GM12878 (cell line): ENCODE results near the gene ATG9A. TPM values are rescaled to one million over a fixed set of nuclear protein-coding genes. Genes with fewer than 3 reads are reported as not detected.

Experiments
- ATAC-seq: fragments of 200-7000 bp; cut with Tn5 transposase; 3 replicates; pipeline ENCODE4 v1.9.1; 2020; ENCODE audit warnings: mild to moderate bottlenecking, moderate library complexity
- BruUV-seq: library from RNA; stranded (reverse); fragments of 400-500 nt; replicated peaks from 2 replicates; lab custom pipeline; 2021; lab: Mats Ljungman, UMichigan
- CTCF ChIA-PET: fragments of 300-600 bp; sonication (Branson Sonifier 250); formaldehyde crosslinking; extraction: SDS; loops from one replicate; lab custom pipeline; 2021; ENCODE audit warnings: inconsistent platforms; lab: Yijun Ruan, JAX
- POLR2A ChIA-PET: fragments of 350-600 bp; formaldehyde crosslinking; extraction: SDS; loops from one replicate; lab custom pipeline; 2021; ENCODE audit warnings: inconsistent platforms; lab: Charles Lee
- RAD21 ChIA-PET: fragments of 300-600 bp; sonication (Branson Sonifier 250); formaldehyde crosslinking; loops from one replicate; lab custom pipeline; 2023; ENCODE audit warnings: antibody characterized with exemption; ENCODE audit not compliant: unreplicated experiment; lab: Charles Lee
- SMC1A ChIA-PET: fragments of 300-600 bp; sonication (Branson Sonifier 250); formaldehyde crosslinking; loops from one replicate; lab custom pipeline; 2023; ENCODE audit not compliant: unreplicated experiment, uncharacterized antibody; lab: Charles Lee
- DNase-seq: peaks from one replicate; pipeline ENCODE4 v3.0.0-alpha.2; 2011; ENCODE audit warnings: low read depth, low spot score
- FAIRE-seq: peaks from 3 replicates; lab custom pipeline; 2011; peaks lifted over from hg19 to GRCh38; lab: Jason Lieb, UNC
- H2AFZ ChIP-seq: 2 replicates; pipeline ENCODE4 v1.6.0; 2011; ENCODE audit warnings: low read depth, low read length, control low read depth; ENCODE audit not compliant: control insufficient read depth
- H3K27ac ChIP-seq: 2 replicates; pipeline ENCODE4 v1.5.1; 2011; ENCODE audit warnings: control low read depth; ENCODE audit not compliant: control insufficient read depth, insufficient read depth
- H3K27me3 ChIP-seq, 2 experiments: replicated peaks in 1 of 2; 2 replicates each; pipeline versions ENCODE4 v1.6.0 to v1.6.1; 2011; ENCODE audit warnings: low read length in 1 of 2; ENCODE audit not compliant: control insufficient read depth in 2 of 2, insufficient read depth in 2 of 2
- H3K36me3 ChIP-seq, 2 experiments: 2 replicates each; pipeline ENCODE4 v1.5.1; 2011; ENCODE audit warnings: low read length in 1 of 2; ENCODE audit not compliant: control insufficient read depth in 2 of 2, insufficient read depth in 2 of 2
- H3K4me1 ChIP-seq: 2 replicates; pipeline ENCODE4 v1.6.1; 2011; ENCODE audit warnings: mild to moderate bottlenecking, low read length, moderate library complexity, mixed read lengths; ENCODE audit not compliant: control insufficient read depth, insufficient read depth
- H3K4me2 ChIP-seq: 2 replicates; pipeline ENCODE4 v1.6.0; 2011; ENCODE audit warnings: control low read depth; ENCODE audit not compliant: control insufficient read depth, insufficient read depth
- H3K4me3 ChIP-seq: fragments of 200-600 bp; sonication (generic); 2 replicates; pipeline ENCODE4 v1.5.1; 2016
- H3K79me2 ChIP-seq: 2 replicates; pipeline ENCODE4 v1.6.0; 2011; ENCODE audit warnings: low read length; ENCODE audit not compliant: control insufficient read depth, insufficient read depth
- H3K9ac ChIP-seq: 2 replicates; pipeline ENCODE4 v1.8.0; 2011; ENCODE audit warnings: low read length, control low read depth, mixed read lengths; ENCODE audit not compliant: control insufficient read depth, insufficient read depth
- H3K9me3 ChIP-seq: replicated peaks from 3 replicates; pipeline ENCODE4 v1.5.1; 2011; ENCODE audit warnings: mild to moderate bottlenecking, low read length; ENCODE audit not compliant: control insufficient read depth, insufficient read depth
- H4K20me1 ChIP-seq: 2 replicates; pipeline ENCODE4 v1.6.0; 2011; ENCODE audit not compliant: control insufficient read depth, insufficient read depth
- BACH1 ChIP-seq: fragments of 450-650 bp; IDR thresholded peaks from 2 replicates; pipeline ENCODE4 v1.6.1; 2017; ENCODE audit warnings: mild to moderate bottlenecking, borderline replicate concordance
- CEBPB ChIP-seq, 2 experiments: fragments of 150-350 bp in 1 of 2; IDR thresholded peaks; 2 replicates each; pipeline ENCODE4 v1.6.1; 2012 to 2014; ENCODE audit warnings: low read depth in 2 of 2, low read length in 2 of 2, borderline replicate concordance in 1 of 2, inconsistent platforms in 1 of 2
- HDAC2 ChIP-seq: fragments of 200-600 bp; sonication (generic); IDR thresholded peaks from 2 replicates; pipeline ENCODE4 v1.6.1; 2017
- HSF1 ChIP-seq: fragments of 150-350 bp; IDR thresholded peaks from 2 replicates; pipeline ENCODE4 v1.6.1; 2014; ENCODE audit warnings: mild to moderate bottlenecking, low read depth, low read length
- KAT2A ChIP-seq: conservative IDR thresholded peaks from 2 replicates; pipeline ENCODE4 v1.6.1; 2011; ENCODE audit warnings: low read depth, low read length; ENCODE audit not compliant: control insufficient read depth
- KLF5 ChIP-seq: fragments of 450-650 bp; IDR thresholded peaks from 2 replicates; pipeline ENCODE4 v1.6.1; 2014; ENCODE audit warnings: mild to moderate bottlenecking; ENCODE audit not compliant: partially characterized antibody
- MAX ChIP-seq: IDR thresholded peaks from 2 replicates; pipeline ENCODE4 v1.6.1; 2012; ENCODE audit warnings: low read depth, low read length, improper control_type of control experiment
- MYC ChIP-seq: IDR thresholded peaks from 2 replicates; pipeline ENCODE4 v1.6.1; 2011; ENCODE audit warnings: mild to moderate bottlenecking, low read length, moderate library complexity, inconsistent platforms; ENCODE audit not compliant: insufficient read depth, insufficient replicate concordance, insufficient read length, severe bottlenecking
- PAX8 ChIP-seq: fragments of 450-650 bp; IDR thresholded peaks from 2 replicates; pipeline ENCODE4 v1.6.1; 2017; ENCODE audit warnings: mild to moderate bottlenecking, moderate library complexity
- POLR2AphosphoS5 ChIP-seq: IDR thresholded peaks from 2 replicates; pipeline ENCODE4 v1.6.1; 2011; ENCODE audit warnings: mild to moderate bottlenecking, low read length, inconsistent platforms
- RELB ChIP-seq: fragments of 450-650 bp; IDR thresholded peaks from 2 replicates; pipeline ENCODE4 v1.6.1; 2017; ENCODE audit warnings: low read depth, mild to moderate bottlenecking, moderate library complexity
- STAT3 ChIP-seq: IDR thresholded peaks from 2 replicates; pipeline ENCODE4 v1.6.1; 2011; ENCODE audit warnings: low read depth, low read length, improper control_type of control experiment
- YBX1 ChIP-seq: fragments of 450-650 bp; IDR thresholded peaks from 2 replicates; pipeline ENCODE4 v1.6.1; 2016; ENCODE audit warnings: antibody characterized with exemption
- ZBTB40 ChIP-seq: fragments of 450-650 bp; IDR thresholded peaks from 2 replicates; pipeline ENCODE4 v1.6.1; 2016; ENCODE audit warnings: mild to moderate bottlenecking, moderate library complexity, borderline replicate concordance
- WGBS: methylation state at CpG from one replicate; pipeline ENCODE4 v1.1.6; 2016; ENCODE audit warnings: low lambda C conversion rate; ENCODE audit not compliant: insufficient replicate concordance, insufficient coverage; ENCODE audit errors: missing lambda C conversion rate; 5-methylcytosine and 5-hydroxymethylcytosine counted together
- in situ Hi-C: fragments of 300-500 bp; cut with MboI; formaldehyde crosslinking; loops from 9 replicates; pipeline ENCODE4 v1.14.3; 2018; ENCODE audit warnings: mixed read lengths
- intact Hi-C: fragments of 100-400 bp; cut with micrococcal nuclease; formaldehyde crosslinking; loops from one replicate; pipeline ENCODE4 v1.14.2; 2022; ENCODE audit not compliant: unreplicated experiment
- polyA plus RNA-seq, 11 experiments: library from polyadenylated mRNA; depleted of rRNA in 4 of 11; unstranded in 6 of 11; stranded (reverse) in 5 of 11; fragments of >200 nt; fragmentation: Nextera tagmentation in 4 of 11; fragmentation: Illumina TruSeq in 1 of 11; extraction: Ambion mirVana in 4 of 11; extraction: Trizol in 1 of 11; gene quantifications; 1 replicate in 1 of 11; 2 replicates in 10 of 11; pipeline versions ENCODE4 v1.2.1 to v1.2.3, GENCODE V29; 2011 to 2016; ENCODE audit warnings: inconsistent platforms in 2 of 11, missing spikeins in 2 of 11, low read depth in 1 of 11
- total RNA-seq, 4 experiments: library from RNA; depleted of rRNA in 3 of 4; stranded (reverse); fragments of >200 nt in 3 of 4; fragmentation: Illumina TruSeq in 1 of 4; extraction: Trizol in 1 of 4; gene quantifications; 2 replicates each; pipeline versions ENCODE4 v1.2.1 to v1.2.3, GENCODE V29; 2013 to 2021

ATG9A gene
- total and polyA plus RNA-seq, 10 of the 15 experiments (the other 5 are each of a cell fraction or from before 2014, with no cell fraction given): 0.16 to 37.5 (median 14.6) TPM; not detected in 1

- FAIRE-seq: peak; percentile 23
- ATAC-seq: peak; percentile 34
- SMC1A ChIA-PET: interaction anchor here (0.6 to 8.6 kb wide), 10 partner anchors 11 to 399 kb away, joined by 3 to 98 read pairs (median 7); partner anchors contain the start of genes ANKZF1, ATG9A, CNPPD1 and DNAJB2
- CTCF ChIA-PET: interaction anchor here (0.9 to 6.1 kb wide), 8 partner anchors 8 to 83 kb away, joined by 3 to 65 read pairs (median 5); partner anchors contain the start of genes ANKZF1, ATG9A, DNAJB2 and GLB1L
- intact Hi-C loops (loop anchor here (1.0 to 2.0 kb wide), 4 partner anchors 24 to 76 kb away; partner anchors contain the start of genes ANKZF1, ATG9A, CNPPD1 and DNAJB2), in situ Hi-C loops (no loop called here)
- H3K9me3 ChIP-seq: no peaks in the 10 kb centered on the region
- peaks cover 10 to 11% of the 10 kb centered on the region in 2 experiments for H3K36me3 ChIP-seq
- POLR2A ChIA-PET: interaction anchor here (0.5 to 9.0 kb wide), 29 partner anchors 8 to 1883 kb away, joined by 3 to 160 read pairs (median 4); partner anchors contain the start of genes ABCB6, ANKZF1, ATG9A and CNPPD1
- RAD21 ChIA-PET: interaction anchor here (1.0 to 5.1 kb wide), 8 partner anchors 8 to 82 kb away, joined by 3 to 53 read pairs (median 5); partner anchors contain the start of genes ANKZF1, ATG9A, DNAJB2 and GLB1L
- H2AFZ ChIP-seq: peak within 1 kb of the TSS; percentile 92
- peaks cover 27% of the 10 kb centered on the region for H3K4me1 ChIP-seq
- peak within 1 kb of the TSS; percentile 92 for H3K4me2 ChIP-seq
- BruUV-seq: TSS peak; percentile 63
- H4K20me1 ChIP-seq: 0 out of 2 replicates have a peak, but pooled peaks cover 4% of the 10 kb centered on the region
- peak within 1 kb of the TSS; percentile 77 for H3K27ac ChIP-seq
- H3K4me3 ChIP-seq: peak within 1 kb of the TSS; percentile 86
- H3K9ac ChIP-seq: peak within 1 kb of the TSS; percentile 86
- peaks cover 44% of the 10 kb centered on the region for H3K79me2 ChIP-seq
- DNase-seq: no peak
- no peaks in the 10 kb centered on the region for H3K27me3 ChIP-seq
- WGBS: 1% methylated on average over 49 of the region's 49 CpGs
- TF ChIP-seq YBX1 (no peak), HDAC2 (no peak), POLR2AphosphoS5 (no peak), MYC (peak; percentile 57), KAT2A (no peak), ZBTB40 (no peak), PAX8 (no peak), BACH1 (no peak; the same call in 1 of the 2 replicates), MAX (peak; percentile 48), CEBPB (IDR thresholded peaks at IDR 0.05; ENCODE audit: borderline replicate concordance in 1 of 2, low read depth in 2 of 2, low read length in 2 of 2) (no peak), KLF5 (no peak), HSF1 (no peak), STAT3 (no peak), RELB (peak; percentile 71)
These were observed 23.7 kb upstream of the ATG9A start, which contains the start of gene TUBA4B for GRCh38 chr2:219252900-219253752. TSS of gene TUBA4B (plus strand) at chr2:219253243. CDS start at chr2:219253408, 165 bp downstream.
